HG03064 (cell line): ENCODE results near the gene RALGAPA1.
"Not testable (repeated sequence)": the region's sequence is repeated elsewhere in the genome, so short reads cannot be mapped to it uniquely, and the experiment has no call there.

Experiments used
- ATAC-seq: cut with Tn5 transposase; IDR thresholded peaks from one replicate; pipeline ENCODE4 v1.9.1; 2021; ENCODE audit warnings: low read depth; ENCODE audit not compliant: unreplicated experiment

The RALGAPA1 gene

DNA sequence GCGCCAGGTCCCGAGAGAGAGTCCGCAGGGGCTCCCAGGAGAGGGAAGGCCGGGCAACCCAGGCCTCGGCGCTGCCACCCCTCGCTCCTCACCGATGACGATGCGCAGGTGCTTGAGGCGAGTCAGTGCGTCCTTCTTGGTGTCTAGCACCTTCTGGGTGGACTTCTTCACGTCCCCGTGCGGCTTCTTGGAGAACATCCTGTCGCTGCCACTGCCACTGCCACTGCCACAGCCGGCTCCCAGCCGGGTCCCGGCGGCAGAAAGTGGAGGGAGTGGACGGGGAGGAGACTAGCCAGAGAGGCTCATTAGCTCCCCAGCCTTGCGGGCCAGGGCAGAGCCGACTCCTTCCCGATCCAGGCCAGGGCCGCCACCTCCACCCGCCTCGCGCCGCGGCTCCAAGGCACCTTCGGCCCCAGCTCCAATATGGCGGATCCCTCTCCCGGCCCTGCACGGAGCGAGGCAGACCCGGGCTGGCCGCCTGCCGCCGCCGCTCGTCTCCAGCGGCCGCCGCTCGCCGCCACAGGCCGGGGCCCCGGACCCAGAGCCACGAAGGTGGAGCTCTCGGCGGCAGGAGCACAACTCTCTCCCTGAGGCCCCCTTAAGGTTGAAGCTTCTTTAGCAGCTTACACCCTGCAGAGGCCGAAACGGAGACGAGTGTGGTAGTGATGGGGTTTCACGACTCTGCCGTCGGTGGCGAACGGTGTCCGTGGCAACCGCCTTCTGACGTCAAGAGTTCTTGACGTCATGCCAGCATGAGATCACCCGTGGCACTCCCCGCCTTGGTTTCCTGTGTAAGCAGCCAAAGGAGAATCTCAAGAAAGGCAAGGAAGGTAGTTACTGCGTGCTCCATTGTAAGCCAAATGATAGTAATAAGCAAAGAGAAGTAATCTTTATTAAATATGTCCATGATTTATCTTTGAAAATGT, at the start of gene RALGAPA1:
Gene RALGAPA1, minus strand, starts transcription at position 658 of the 926 bp plus-strand sequence. Its CDS starts 460 bp downstream, at position 198.
- ATAC-seq = peak; percentile 96

DNA sequence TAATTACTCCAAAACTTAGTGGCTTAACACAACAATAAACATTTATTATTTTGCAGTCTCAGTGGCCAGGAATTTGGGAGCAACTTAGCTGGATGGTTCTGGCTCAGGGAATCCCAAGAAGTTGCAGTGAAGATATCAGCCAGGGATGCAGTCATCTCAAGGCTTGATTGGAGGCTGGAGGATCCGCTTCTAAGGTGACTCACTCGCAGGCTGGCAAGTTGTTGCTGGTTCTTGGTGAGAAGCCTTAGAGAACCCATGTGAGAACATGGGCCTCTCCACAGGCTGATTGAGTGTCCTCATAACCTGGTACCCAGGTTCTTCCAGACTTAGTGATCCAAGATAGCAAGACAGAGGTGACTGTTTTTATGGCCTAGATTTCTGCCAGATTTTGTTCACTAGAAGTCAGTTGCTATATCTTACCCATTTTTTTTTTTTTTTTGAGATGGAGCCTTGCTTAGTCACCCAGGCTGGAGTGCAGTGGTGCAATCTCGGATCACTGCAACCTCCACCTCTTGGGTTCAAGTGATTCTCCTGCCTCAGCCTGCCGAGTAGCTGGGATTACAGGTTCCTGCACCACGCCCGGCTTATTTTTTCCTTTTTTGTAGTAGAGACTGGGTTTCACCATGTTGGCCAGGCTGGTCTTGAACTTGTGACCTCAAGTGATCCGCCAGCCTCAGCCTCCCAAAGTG, 49.6 kb upstream of the RALGAPA1 start:
- no peak for ATAC-seq

DNA sequence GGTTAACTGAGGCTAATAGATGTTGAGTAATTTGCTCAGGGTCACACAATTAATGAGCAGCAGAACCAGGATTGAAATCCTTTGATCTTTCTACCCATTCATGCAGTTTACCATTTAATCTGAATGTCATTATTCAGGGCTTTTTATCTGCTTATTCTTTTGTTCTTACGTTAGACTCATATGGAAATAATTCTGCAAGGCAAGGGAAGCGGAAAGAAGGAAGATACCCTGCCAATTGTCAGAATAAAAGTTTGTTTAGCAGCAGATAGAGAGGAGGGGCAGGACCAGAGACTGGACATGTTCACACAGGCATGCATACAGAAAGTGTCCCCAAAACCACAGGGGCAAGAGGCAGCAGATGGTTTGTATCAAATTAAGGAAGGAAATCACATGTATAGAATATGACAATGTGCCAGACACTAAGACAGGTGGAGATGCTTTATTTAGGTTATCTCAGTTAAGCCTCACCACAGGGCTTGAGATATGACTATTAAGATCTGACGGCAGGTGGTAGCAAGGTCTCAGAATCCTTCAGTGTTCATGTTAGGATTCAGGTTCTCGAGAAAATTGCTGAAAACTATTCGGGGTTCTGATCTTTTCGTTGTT, 46.9 kb upstream of the RALGAPA1 start:
- ATAC-seq = peak; percentile 98

DNA sequence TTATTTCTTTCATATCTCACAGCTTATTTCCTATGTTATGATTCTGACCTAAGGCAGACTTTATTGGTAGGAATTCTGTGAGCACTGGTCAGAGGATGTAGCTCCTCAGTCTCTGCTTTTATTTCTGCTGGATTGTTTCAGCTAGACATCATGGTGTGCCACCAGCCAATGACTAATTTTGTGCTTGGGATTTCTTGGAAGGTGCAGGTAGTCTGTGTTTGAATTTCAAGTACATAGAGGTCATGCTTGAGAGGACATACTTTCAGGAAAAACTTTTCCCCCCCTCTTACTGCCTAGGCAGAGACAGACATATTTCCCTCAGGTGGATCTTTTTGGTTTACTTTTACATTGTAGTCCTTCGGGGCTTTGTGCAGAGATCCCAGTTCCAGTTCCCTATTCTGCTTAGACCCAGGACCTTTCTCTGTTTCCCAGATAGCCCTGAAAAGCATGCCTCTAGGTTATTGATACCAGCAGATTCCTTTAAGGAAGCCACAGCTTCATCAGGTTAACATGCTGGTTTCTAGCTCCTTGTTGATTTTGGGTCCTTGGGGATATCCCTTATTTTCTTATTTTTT, 45.7 kb upstream of the RALGAPA1 start:
- ATAC-seq = no peak

DNA sequence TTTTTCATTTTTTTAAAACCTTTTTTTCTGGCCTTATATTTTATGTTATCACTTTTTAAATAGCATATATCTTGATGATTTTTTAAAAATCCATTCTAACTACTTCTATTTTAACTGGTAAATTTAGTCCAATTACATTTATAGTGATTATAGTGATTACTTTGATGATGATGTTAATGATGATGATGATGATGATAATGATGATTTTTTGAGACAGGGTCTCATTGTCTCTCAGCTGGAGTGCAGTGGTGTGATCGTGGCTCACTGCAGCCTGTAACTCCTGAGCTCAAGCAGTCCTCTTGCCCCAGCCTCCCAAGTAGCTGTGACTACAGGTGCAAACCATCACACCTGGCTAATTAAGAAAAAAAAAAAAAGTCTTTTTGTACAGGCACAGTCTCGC, 44.1 kb upstream of the RALGAPA1 start:
- ATAC-seq = no peak

DNA sequence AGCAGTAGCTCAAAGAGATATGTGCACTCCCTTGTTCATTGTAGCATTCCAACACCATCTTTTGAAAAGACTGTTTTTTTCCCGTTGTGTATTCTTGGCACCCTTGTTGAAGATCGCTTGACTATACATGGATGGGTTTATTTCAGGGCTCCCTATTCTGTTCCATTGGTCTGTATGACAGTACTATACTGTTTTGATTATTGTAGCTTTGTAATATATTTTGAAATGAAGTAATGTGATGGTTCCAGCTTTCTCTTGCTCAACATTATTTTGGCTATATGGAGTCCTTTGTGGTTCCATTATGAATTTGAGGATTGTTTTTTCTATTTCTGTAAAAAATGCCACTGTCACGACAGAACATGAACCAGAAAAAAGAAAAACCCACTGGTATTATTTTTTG, 42.7 kb upstream of the RALGAPA1 start:
- no peak for ATAC-seq

DNA sequence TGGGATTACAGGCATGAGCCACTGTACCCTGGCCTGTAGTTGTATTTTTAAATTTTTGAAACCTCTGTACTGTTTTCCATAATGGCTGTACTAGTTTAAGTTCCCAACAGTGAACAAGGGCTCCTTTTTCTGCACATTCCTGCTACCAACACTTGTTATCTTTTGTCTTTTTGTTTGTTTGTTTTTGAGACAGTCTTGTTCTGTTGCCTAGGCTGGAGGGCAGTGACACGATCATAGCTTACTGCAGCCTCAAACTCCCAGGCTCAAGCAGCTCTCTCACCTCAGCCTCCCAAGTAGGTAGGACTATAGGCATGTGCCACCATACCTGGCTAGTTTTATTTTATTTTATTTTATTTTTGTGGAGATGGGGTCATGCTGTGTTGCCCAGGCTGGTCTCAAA, 40.0 kb upstream of the RALGAPA1 start:
- ATAC-seq = no peak

DNA sequence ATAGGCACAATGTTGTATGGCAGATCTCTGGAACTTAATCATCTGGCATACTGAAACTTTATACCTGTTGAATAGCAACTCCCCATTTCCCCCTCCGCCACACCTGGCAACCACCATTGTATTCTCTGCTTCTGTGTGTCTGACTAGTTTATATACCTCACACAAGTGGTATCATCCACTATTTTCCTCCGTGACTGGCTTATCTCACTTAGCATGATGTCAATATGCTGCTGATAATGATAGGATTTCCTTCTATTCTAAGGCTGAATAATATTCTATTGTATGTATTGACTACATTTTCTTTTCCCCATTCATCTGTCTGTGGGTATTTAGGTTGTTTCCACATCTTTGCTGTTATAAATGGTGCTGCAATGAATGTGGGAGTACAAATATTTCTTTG, 38.5 kb upstream of the RALGAPA1 start:
- no peak for ATAC-seq

DNA sequence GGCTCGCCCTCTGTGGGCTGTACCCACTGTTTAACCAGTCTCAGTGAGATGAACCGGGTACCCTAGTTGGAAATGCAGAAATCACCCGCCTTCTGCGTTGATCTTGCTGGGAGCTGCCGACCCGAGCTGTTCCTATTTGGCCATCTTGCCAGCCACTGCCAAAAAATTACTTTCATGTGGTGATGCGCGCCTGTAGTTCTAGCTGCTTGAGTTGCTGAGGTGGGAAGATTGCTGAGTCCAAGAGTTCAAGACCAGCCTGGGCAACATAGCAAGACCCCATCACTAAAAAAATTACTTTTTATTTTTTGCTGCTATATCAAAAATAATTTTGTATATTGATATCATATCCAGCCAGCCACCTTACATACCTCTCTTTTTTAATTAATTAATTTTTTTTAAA, 35.4 kb upstream of the RALGAPA1 start:
- no peak for ATAC-seq

DNA sequence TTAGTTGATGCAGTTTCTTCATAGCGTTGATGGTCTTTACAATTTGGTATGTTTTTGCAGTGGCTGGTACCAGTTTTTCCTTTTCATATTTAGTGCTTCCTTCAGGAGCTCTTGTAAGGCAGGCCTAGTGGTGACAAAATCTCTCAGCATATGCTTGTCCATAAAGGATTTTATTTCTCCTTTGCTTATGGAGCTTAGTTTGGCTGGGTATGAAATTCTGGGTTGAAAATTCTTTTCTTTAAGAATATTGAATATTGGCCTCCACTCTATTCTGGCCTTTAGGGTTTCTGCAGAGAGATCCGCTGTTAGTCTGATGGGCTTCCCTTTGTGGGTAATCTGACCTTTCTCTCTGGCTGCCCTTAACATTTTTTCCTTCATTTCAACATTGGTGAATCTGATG, 33.1 kb upstream of the RALGAPA1 start:
- ATAC-seq = not testable (repeated sequence)

DNA sequence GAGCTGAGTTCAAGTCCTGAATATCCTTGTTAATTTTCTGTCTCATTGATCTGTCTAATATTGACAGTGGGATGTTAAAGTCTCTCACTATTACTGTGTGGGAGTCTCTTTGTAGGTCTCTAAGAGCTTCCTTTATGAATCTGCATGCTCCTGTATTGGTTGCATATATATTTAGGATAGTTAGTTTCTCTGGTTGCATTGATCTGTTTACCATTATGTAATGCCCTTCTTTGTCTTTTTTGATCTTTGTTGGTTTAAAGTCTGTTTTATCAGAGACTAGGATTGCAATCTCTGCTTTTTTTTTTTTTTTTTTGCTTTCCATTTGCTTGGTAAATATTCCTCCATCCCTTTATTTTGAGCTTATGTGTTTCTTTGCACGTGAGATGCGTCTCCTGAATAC, 32.6 kb upstream of the RALGAPA1 start:
- not testable (repeated sequence) for ATAC-seq

DNA sequence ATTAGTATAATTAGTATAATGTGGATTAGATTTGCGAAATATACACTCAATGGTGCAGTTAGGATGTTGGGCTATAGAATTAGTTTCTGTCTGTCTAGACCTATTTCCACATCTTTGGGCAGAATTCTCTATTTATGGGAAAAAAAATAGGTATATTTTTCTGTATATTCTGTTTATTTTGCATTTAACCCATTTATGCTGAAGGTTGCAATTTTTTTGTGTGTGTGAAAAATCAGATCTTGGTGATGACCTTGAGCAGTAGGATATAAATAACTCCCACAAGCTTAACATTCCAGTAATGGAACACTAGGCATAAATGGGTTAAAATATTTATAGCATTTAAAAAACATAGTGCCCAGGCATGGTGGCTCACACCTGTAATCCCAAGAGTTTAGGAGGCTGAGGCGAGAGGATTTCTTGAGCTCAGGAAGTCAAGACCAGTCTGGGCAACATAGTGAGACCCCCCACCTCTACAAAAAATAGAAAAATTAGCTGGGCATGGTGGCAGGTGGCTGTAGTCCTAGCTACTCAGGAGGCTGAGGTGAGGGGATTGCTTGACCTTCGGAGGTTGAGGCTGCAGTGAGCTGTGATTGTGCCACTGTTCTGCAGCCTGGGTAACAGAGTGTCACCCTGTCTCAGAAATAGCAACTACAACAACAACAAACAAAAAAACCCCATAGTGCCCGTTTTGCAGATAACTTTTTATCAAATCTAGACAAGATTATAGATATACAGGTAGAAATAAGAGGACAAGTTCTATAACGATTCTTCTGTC, 26.3 kb upstream of the RALGAPA1 start:
- no peak for ATAC-seq

DNA sequence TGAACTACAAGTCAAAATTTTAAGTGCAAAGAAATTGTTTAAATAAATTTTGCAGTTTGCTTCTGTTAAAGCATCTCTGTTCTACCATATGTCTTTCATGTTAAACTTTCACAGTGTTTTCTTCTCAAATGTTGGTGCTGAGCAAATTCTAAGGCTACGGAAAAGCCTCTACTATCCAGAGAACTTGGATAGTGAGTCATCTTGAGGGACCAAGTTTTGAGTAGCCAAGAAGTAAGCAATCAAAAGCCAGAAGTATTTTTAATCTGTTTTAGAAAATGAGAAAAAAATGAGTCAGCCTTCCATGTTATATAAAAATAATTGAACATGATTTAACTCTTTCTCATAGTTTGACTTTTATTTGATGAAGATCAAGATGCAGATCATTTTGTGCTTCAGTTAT, 20.4 kb upstream of the RALGAPA1 start:
- no peak for ATAC-seq

DNA sequence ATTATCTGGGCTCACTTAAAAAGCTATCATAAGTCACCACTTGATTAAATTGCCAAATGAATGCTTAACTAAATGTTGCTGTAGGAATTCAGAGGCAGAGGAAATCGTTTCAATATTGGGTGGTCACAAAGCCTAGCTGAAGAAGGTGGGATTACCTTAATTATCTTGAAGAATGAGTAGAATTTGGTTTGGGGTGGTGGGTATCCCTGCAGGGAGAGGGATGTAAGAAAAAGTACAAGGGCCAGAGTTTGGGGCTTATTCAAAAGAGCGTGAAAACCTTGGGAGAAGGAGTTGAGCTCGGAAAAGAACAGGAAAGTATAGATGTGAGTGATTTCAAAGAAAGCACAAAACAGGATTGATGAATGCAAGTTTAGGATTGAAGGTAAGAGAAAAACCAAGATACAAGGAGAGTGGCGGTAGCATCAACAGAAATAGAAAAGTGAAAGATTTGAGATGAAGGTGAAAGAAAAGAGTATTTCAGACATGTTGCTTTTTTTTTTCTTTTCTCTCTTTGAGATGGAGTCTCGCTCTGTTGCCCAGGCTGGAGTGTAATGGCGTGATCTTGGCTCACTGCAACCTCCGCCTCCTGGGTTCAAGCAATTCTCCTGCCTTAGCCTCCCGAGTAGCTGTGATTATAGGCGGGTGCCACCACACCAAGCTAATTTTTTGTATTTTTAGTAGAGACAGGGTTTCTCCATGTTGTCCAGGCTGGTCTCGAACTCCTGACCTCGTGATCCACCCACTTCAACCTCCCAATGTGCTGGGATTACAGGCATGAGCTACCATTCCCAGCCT, 18.8 kb upstream of the RALGAPA1 start:
- ATAC-seq = no peak

DNA sequence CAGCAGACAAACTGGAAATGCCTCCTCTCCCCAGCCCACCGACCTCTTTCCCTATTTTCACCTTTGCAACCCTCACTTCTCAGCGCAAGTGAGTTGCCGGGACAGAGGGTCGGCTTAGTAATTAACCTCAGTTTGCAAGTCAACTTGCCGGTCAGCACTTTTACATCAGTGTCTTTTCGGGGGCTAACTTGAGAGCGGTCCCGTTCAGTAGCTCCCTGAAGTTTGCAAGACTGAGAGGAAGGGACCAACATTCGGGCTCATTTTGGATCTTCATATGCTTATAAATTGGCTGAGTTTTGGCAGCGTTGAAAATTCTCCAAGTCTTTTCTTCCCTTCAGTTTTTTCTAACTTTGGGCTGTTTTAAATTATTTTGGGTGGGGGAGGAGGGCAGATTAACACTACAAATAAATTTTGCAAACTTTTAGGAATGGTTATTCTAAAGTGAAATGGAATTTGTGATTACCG, 17.9 kb upstream of the RALGAPA1 start:
- ATAC-seq = no peak

DNA sequence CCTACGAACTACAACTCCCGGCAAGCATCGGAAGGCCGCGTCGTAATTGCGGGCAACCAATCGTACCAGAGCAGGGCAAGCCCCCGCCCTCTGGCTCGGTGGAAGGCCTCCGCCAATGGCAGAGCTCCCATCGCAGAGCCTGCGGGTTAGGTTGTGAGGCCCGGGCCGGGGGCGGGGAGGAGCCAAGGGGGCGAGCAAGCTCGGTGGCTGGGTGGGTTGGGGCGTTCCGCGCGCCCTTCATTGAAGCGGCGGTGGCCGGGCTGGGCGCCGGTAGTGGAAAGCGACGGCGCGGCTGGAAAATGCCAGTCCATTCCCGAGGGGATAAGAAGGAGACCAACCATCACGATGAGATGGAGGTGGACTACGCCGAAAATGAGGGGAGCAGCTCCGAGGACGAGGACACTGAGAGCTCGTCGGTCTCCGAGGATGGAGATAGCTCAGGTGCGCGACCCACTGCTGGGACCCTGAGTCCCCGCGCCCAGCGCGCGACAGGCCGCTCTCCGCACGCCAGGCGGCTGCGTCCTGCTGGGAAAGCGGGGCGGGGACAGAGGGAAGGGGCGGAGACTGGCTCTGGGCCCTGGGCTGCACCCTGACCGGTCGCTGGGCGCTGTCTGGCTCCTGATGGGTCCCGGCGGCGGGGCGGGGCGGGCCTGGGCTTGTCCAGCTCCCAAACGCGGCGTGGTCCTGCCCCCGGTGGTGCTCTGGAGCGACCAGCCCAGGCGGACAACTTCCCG, 17.3 kb upstream of the RALGAPA1 start, which contains the start of gene BRMS1L:
Gene BRMS1L, plus strand, starts transcription at position 121 of the 734 bp plus-strand sequence. Its CDS starts 179 bp downstream, at position 300.
- peak; percentile 93 for ATAC-seq

DNA sequence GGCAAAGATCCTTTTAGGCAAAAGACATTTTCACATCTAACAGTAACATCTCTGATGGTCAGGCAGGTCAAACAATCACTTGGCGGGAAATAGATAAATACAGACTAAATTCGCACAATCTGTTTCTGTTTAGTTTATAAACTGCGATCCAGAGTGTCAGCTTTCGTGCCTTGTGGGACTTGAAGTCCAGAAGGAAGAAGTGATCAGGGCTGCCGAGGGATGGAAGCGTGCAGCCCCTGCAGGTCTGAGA, 16.8 kb upstream of the RALGAPA1 start:
- no peak for ATAC-seq

DNA sequence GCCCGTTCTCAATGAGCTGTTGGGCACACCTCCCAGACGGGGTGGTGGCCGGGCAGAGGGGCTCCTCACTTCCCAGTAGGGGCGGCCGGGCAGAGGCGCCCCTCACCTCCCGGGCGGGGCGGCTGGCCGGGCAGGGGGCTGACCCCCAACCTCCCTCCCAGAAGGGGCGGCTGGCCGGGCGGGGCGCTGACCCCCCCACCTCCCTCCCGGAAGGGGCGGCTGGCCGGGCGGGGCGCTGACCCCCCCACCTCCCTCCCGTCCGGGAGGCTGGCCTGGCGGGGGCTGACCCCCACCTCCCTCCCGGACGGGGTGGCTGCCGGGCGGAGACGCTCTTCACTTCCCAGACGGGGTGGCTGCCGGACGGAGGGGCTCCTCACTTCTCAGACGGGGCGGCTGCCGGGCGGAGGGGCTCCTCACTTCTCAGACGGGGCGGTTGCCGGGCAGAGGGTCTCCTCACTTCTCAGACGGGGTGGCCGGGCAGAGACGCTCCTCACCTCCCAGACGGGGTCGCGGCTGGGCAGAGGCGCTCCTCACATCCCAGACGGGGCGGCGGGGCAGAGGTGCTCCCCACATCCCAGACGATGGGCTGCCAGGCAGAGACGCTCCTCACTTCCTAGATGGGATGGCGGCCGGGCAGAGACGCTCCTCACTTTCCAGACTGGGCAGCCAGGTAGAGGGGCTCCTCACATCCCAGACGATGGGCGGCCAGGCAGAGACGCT, 15.5 kb upstream of the RALGAPA1 start:
- ATAC-seq = not testable (repeated sequence)
